HG03095 (cell line): ENCODE data around the gene SH2D7.
"Not testable (repeated sequence)": the region's sequence is repeated elsewhere in the genome, so short reads cannot be mapped to it uniquely, and the experiment has no call there.

ENCODE experiments used
- ATAC-seq: cut with Tn5 transposase; IDR thresholded peaks from one replicate; pipeline ENCODE4 v1.9.1; 2021; ENCODE audit warnings: moderate library complexity; ENCODE audit not compliant: unreplicated experiment

Gene SH2D7

DNA sequence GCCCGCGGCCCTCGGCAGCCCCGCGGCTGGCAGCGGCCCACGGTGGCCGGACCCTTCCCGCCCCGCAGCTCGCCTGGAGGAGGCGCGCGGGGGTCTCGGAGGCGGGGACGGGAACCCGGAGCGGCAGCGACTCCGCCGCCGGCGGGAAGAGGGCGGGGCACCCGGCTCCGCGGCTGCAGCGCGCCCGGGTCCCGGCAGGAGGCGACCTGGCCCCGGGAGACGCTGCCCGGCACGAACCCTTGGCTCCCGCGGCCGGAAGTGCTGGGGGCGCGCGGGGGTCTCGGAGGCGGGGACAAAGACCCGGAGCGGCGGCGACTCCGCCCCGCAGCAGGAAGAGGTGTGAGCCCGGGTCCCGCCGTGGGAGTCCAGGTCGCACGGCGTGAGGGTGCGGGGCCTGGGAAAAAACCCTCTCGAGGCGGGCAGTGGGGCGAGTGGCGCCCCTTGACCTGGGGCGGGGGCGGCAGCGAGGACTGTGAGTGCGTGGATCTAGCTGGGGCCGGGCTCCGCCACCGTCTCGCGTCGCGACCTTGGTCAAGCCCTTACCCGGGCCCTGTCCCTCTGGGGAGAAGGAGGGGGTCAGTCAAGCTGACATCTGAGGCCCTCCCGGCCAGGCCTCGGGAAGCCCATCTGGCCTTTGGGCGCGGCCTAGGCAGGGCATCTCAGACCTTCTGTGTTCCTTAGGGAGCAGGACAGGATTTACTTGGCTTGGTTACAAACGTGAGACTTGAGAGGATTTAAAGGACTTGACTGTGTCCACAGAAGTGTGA lies 39.1 kb downstream of the SH2D7 start, which contains the start of gene CIB2:
TSS of gene CIB2 (minus strand) at position 151 of the 767 bp plus-strand sequence. CDS start 230 bp downstream, outside the sequence.
- peak; percentile 70 for ATAC-seq

DNA sequence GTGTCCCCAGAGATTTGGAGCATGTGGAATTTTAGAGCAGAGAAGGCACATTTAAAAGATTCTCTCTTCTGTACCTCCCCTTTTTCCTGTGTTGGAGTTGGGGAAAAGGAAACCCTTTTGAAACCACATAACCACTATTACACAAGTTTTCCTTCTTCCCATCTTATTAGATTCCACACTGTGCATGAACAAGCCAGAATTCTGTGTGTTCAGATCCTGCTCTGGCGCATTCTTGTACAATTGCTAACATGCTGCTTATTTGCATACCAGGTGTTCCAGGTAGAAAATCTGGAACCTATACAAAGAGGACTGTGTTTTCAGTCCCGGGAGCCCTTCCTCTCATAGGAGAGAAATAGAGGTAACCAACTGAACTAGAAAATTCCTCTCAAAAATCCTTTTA lies 41.4 kb downstream of the SH2D7 start:
- ATAC-seq: no peak

DNA sequence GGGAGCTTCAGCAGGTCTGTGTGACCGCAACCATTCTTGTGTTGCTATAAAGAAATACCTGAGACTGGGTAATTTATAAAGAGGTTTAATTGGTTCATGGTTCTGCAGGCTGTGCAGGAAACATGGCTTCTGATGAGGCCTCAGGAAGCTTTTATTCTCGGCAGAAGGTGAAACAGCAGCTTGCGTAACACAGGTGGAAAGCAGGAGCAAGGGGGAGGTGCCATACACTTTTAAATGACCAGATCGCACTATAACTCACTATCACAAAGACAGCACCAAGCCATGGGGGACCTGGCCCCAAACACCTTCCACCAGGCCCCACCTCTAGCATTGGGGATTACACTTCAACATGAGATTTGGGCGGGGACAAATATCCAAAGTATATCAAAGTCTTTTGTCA lies 47.2 kb downstream of the SH2D7 start:
- ATAC-seq: no peak

DNA sequence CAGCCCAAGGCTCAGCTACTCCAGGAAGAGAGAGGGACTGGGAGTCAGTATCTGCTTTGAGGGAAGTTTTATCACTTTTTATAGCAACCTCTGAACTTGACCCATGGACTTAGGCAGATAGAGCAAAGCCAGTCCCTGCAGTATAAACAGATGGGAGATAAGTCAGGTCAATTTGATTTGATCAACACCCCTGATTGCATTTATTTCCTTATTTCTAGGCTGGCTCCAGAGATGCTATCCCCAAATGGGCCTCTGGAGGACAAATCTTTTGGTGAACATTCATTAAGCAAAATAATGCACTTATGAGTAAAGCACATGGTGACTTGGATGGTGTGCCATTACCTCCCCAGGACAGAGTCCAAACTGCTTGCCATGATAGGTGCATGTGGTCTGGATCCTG lies 47.9 kb downstream of the SH2D7 start:
- no peak for ATAC-seq

DNA sequence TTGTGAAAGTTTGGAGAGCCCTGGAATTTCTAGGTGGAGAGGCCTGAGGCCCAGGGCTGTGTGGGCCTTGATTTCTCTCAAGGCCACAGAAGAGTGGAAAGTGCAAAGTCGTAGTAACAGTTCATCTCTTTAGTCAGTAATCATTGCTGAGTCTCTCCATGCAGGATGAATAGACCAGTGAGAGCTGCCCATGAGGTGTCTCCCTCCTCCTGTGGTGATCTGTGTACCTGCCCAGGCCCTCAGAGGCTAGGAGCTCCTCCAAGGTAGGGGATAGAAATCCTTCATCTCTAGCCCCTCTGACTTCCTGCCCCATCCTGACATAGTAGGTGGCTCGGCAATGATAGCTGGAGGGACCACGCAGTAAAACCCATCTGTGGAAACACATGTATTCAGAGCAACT lies 50.0 kb downstream of the SH2D7 start:
- ATAC-seq: no peak

DNA sequence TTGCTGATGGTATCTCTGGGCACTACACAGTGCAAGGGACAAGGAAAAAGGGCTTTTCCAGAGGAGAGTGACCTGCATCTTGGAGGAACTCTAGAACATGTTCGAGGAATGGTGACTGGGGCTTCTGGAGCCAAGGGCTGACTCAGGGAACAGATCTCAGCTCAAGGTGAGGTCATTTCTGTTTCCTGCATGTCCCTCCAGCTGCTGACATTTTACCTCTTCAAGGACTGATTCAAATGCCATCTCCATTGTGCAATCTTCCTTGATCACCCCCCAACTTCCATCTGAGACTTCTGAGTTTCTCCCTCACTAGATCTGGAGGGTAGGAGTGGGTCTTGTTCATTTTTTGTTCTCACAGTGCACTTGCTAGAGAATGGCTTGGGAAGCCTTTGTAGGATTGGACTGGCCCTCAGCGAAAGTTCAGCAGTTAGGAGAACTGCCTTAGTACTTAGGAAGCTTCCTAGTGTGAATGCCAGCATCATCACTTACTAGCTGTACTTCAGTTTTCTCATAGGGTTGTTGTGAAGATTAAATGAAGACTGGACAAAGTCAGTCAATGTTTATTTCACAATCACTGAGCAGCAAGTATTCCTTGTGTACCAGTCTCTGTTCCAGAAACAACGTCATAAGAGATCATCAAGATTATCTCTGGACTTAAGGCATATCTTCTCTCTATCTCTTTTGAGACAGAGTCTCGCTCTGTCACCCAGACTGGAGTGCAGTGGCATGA lies 54.2 kb downstream of the SH2D7 start:
- ATAC-seq: no peak

DNA sequence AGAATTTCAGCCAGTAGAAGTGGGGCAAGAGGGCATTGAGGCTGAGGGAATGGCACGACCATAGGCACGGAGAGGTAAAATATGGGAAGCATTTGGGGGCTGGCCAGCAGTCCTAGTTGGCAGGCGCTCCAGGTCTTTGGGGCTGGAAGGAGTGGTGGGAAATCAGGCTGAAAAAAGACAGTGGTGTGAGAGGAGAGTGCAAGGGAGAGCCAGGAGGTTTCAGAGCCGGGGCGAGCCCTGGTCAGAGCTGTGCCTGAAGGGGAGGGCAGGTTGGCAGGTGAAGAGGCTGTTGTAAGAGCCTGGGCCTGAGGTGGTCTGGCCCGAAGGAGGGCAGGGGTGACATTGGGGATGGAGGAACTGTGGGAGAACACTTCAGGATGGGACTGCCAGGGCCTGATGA lies 55.2 kb downstream of the SH2D7 start:
- no peak for ATAC-seq

DNA sequence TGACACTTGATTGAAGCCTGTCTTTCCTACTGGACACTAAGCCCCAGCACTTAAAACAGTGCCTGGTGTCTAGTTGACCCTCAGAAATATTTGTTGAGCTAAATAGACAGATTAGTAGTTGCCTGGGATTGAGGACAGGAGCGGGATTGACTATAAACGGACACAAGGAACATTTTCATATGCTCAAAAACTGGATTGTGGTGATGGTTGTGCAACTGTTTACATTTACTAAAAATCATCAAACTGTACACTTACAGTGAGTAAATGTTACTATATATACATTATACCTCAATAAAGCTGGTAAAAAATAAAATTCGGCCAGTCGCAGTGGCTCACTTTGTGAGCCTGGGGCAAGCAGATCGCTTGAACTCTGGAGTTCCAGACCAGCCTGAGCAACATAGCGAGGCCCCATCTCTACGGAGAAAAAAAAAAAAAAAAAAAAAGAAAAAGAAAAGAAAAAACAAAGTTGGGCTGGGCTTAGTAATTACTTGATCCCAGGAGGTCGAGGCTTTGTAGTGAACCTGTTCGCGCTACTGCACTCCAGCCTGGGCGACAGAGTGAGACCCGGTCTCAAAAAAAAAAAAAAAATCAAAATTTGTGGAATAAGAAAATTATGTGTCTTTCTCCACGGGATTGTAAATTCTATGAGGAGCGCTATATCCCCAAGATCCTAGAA lies 56.2 kb downstream of the SH2D7 start:
- ATAC-seq: no peak

DNA sequence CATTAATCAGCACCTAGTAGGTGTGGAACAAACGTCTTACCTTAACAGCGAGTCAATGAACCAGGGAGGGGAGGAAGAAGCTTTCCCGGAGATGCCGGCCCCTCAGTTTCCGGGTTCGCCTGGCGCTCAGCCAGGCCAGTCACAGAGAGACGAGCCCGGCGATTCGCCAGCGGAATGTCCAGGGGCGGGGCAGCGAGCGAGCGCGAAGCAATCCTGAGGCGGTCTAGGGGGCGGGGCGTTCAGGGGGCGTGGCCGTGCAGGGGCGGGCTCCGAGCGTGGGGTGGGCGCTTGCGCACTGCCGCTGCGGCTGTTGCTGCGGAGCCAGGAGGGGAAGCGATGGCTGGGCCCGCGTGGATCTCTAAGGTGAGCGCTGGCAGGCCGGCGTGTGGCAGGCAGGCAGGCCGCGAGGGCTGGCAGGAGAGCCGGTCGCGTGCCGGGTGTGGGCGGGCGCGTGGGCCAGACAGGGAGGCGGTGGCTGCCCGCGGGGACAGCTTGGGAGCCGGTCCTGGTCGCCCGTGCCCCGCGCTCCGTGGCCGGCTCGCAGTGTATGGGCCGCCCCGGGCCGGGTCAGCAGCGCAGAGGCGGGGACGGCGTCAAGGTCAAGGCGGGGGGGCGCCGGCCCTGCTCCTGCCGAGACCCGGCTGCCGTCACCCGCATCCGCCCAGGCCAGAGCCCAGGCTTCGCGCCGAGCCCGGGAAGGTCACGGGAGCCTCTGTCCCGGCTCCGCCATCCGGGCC lies 56.9 kb downstream of the SH2D7 start, which contains the start of gene IDH3A:
TSS of gene IDH3A (plus strand) at position 295 of the 737 bp plus-strand sequence. CDS start at position 337, 42 bp downstream.
- ATAC-seq: peak; percentile 67

DNA sequence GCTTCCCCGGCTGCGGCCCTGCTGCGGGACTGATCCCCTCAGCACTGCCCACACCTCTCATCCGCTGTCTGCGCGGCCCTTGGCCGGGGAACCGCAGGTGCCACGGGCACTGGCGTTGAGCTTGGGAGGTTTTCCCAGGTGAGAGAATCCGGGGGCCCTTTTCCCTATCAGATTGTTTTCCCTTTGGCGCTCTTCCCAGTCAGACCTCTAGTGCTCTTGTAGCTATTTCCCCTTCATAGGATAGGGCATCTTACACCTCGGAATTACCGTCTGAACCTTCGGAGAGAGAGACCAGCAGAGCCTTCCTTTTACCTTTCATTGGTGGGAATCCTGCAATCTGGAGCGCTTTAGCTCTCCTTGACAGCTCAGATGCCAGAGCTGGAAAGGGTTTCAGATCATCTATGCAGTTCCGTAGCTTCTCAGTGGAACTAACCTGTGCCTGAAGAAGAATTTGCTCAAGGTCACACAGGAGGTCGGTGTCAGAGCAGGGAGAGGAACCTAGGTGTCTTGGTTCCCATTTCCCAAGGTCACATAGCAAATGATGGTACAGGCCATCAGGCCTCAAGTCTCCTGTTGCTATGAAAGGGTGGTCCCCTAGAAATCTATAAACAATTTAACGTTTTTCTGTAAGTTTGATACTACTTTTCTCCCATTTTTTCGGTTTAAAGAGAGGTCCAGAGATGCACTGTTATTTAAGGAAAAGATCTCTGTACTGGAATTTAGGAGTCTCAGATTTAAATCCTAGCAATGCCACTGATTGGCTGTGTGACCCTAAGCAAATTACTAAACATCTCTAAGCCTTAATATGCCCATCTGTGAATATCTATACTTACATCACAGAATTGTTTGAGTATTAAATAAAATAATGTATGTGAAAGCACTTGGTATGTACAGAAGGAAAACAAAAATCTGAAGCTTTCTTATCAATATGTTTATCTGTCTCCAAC lies 57.7 kb downstream of the SH2D7 start:
- ATAC-seq: no peak

DNA sequence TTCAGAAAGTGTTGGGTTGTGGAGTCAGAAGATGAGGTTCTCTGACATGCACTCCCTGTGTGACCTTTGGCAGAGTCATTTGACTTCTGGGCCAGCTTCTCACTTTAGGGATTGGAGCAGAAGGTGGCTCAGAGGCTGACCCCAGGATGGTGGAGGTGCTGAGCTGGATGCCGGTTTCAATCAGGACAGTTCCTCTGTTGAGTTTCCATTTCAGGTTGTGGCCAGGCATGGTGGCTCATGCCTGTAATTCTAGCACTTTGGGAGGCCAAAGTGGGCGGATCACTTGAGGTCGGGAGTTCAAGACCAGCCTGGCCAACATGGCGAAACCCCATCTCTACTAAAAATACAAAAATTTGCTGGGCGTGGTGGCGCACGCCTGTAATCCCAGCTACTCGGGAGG lies 58.7 kb downstream of the SH2D7 start:
- ATAC-seq: not testable (repeated sequence)
